GM04503 (cell line): ENCODE results near the gene PHLDB3.

Experiments used
- DNase-seq: peaks from one replicate; pipeline ENCODE4 v3.0.0-alpha.2; 2012; ENCODE audit warnings: low read depth

The PHLDB3 gene

GRCh38 chr19:43498233-43498842 lies 6.2 kb downstream of the PHLDB3 start:
- no peak for DNase-seq

GRCh38 chr19:43496960-43497359 lies 7.6 kb downstream of the PHLDB3 start:
- no peak for DNase-seq

- DNase-seq = no peak
Measured at GRCh38 chr19:43495082-43495481, 9.5 kb downstream of the PHLDB3 start.

- DNase-seq = no peak
Measured at GRCh38 chr19:43490759-43491158, 13.8 kb downstream of the PHLDB3 start.

GRCh38 chr19:43489979-43490599 lies 14.5 kb downstream of the PHLDB3 start:
- no peak for DNase-seq

- no peak for DNase-seq
Measured at GRCh38 chr19:43489310-43489709, 15.2 kb downstream of the PHLDB3 start.

GRCh38 chr19:43488179-43488578 lies 16.4 kb downstream of the PHLDB3 start:
- DNase-seq = no peak

- no peak for DNase-seq
Measured at GRCh38 chr19:43486412-43486811, 18.1 kb downstream of the PHLDB3 start.

GRCh38 chr19:43485951-43486350 lies 18.6 kb downstream of the PHLDB3 start:
- no peak for DNase-seq

GRCh38 chr19:43483281-43483680 lies 21.3 kb downstream of the PHLDB3 start:
- DNase-seq = no peak

- no peak for DNase-seq
Measured at GRCh38 chr19:43482193-43482592, 22.4 kb downstream of the PHLDB3 start.

GRCh38 chr19:43481701-43482100 lies 22.8 kb downstream of the PHLDB3 start:
- no peak for DNase-seq

- DNase-seq = no peak
Measured at GRCh38 chr19:43480574-43480973, 24.0 kb downstream of the PHLDB3 start.

- DNase-seq = no peak
Measured at GRCh38 chr19:43479961-43480561, 24.5 kb downstream of the PHLDB3 start.

- DNase-seq = no peak
Measured at GRCh38 chr19:43479226-43479625, 25.3 kb downstream of the PHLDB3 start.

GRCh38 chr19:43478323-43478722 lies 26.2 kb downstream of the PHLDB3 start:
- DNase-seq = no peak

GRCh38 chr19:43476606-43477005 lies 27.9 kb downstream of the PHLDB3 start:
- DNase-seq = peak; percentile 95

- no peak for DNase-seq
Measured at GRCh38 chr19:43474986-43475705, 29.4 kb downstream of the PHLDB3 start.

- DNase-seq = no peak
Measured at GRCh38 chr19:43474487-43474886, 30.1 kb downstream of the PHLDB3 start.

GRCh38 chr19:43471091-43471490 lies 33.5 kb downstream of the PHLDB3 start:
- no peak for DNase-seq

GRCh38 chr19:43470288-43470687 lies 34.3 kb downstream of the PHLDB3 start:
- no peak for DNase-seq

GRCh38 chr19:43469160-43469480 lies 35.4 kb downstream of the PHLDB3 start:
- no peak for DNase-seq
